GM20431 (cell line): ENCODE measurements around the gene RASSF9.

Source experiments
- in situ Hi-C: fragments of 300-500 bp; cut with MseI, MboI; formaldehyde crosslinking; loops from one replicate; pipeline ENCODE4 v1.15.0; 2020; ENCODE audit warnings: low sequenced_read_pairs; ENCODE audit not compliant: unreplicated experiment

Gene RASSF9

DNA sequence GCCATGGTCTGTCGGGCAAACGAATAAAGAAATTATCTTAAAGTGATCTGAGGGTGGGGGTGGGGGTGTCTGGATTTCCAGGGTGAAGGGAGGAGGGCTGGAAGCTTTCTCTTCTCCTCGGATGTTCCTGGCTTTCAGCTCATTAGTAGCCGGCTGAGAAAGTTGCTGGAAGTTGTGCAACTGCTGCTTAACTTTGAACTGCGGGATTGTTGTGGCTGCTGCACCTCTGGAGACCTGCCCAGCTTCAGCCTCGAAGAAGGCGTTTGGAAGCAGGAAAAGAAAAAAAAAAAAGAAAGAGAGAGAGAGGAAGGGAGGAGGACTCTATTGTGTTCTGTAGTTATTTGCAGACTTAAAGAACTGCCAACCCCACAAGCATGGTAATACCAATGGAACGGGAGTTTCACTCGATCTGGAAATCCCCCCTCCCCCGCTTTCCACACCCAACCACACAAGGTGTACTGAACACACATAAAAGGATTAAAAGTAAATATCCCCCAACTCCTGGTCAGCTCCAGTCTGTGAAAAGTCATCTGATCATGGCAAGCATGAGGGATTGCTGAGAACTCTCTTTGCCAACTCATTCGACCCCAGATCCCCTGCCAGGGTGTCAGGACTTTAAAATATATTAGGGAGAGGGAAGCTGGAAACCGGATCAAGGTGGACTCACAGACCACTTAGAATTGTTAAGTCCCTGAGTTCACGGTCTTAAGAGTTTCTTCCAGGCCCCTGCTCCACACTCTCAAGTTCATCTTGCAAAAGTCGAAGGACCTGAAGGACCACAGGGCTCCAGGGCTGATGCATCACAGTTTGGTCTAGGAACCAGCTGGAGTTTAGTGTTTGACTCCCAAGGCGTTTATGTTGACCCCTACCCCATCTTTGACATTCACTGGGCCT, at the start of gene RASSF9:
TSS of gene RASSF9 (minus strand) at position 213 of the 894 bp plus-strand sequence. CDS start at position 5, 208 bp downstream.
- in situ Hi-C loops, result no loop called here

DNA sequence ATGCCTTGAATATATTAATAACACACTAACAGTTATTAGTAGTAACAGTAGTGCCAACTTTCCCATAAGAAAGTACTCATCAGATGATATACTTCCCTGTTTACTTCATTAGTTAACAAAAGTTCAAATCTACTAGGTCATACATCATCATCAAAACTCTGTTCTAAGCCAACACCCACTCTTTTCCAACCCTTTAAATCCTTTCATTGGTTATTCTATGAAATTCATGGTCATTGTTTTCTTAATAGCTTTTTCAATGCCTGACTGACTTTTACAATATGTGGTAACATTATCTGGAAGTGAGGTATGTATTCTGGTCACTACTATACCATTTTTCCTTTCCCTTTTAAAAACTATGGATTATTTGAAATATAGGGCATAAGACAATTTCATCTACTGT, 47.6 kb upstream of the RASSF9 start:
- in situ Hi-C loops, result no loop called here

DNA sequence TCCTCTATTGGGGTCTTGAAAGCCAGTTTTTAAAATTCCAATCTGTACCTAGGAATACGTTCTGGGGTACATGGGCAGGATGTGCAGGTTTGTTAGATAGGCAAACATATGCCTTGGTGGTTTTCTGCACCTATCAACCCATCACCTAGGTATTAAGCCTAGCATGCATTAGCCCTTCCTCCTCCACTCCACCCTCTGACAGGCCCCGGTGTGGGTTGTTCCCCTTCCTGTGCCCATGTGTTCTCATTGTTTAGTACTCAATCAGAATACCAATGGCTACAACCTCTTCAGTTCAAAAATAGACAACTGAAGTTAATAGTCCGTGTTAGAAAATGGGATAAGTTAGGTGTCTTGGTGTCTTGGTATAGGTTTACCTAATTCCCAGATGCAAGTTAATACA, 41.2 kb upstream of the RASSF9 start:
- in situ Hi-C loops, result no loop called here

DNA sequence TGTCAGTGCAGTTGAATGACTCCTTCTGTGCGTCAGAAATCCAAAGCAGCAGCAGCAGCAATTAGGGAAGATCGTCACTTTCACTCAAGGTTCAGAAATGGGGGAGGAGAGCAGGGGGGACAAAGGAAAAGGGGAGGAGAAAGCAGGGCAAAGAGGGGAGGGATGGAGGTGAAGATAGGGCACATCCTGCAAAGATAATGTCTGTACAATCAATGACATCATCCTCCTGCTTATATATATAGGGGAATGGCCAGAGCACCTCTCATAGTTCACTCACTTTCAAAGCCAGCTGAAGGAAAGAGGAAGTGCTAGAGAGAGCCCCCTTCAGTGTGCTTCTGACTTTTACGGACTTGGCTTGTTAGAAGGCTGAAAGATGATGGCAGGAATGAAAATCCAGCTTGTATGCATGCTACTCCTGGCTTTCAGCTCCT, 37.8 kb upstream of the RASSF9 start, which contains the start of gene NTS:
TSS of gene NTS (plus strand) at position 265 of the 431 bp plus-strand sequence. CDS start at position 374, 109 bp downstream.
- in situ Hi-C loops, result no loop called here

DNA sequence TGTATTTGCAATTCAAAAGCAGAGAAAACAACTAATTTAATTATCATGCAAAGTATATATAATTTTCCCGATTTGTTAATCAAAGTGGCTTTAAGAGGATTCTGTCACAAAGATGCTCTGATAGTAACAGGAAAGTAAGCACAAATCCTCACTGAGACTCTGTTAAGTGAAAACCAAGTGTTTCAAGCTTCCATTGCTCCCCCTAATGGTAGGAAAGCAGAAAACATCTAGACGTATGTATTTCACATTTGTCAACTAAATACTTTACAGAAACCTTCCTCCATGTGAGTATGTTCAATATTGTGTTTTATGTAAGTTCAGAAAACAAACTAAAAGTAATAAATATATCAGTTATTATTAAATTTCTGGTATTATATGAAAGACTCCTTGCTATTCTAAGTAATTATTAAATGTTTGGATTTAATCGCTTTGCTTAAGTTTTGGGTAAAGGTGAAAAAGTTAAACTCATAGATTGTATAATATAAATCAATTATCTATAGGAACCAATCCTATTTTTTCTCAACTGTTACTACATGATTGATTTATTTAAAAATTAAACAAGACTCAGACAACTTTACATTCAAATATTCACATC, 36.4 kb upstream of the RASSF9 start:
- in situ Hi-C loops, result no loop called here

DNA sequence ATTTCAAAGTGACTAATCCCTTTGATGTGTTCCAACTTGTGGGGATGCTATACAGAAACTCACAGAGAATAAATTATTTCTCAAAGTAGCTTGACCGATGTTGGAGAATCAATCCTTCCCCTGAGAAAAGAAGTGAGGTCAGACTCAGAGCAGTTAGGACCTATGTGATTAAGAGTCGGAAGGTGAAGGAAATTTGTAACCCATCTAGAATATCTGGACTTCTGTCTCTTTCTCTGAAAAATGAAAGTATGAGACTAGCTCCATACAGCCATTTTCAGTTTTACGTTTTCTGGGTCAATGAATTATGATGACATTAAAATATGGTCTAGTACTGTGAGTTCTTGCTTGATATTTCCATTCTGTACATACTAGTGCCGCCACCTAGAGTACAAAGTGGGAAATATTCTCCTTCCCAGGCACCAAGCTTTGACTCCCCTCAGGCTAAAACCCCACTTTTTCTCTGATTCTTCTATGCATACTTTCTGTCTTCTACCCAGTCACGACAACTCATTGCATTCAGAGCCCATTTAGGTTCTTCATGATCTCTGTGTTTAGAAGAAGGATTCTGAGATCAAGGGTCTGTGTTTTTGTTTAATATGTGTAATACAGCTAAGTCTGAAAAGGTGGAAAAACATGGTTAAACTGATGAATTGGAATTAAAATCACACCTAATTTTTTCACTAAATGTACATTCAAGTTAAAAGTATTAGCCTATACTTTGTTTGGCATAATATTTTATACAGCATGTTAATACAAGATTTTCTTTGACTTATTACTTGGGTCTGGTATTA, 31.0 kb upstream of the RASSF9 start:
- in situ Hi-C loops, result loop anchor here (10.0 kb wide), 1 partner anchor 392 kb away; no protein-coding TSS in a partner anchor

DNA sequence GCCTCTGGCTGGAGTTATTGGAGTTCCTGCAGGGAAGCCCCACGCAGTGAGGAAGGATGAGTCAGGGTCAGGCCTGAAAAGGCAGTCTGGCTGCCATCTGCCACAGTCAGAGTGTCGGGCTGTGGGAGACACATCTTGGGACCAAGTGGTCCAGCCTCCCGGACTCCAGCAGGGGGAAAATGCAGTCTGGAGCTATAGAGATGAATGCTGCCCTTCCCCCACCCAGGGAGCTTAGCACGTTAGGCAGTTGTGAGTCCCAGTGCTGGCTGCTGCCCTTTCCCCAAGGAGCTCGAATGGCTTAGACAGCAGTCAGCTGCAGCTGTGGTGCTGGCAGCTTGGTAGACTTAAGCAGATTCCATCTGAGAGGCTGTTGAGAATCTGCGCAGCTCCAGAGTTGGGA, 29.7 kb upstream of the RASSF9 start:
- in situ Hi-C loops, result loop anchor here (10.0 kb wide), 1 partner anchor 391 kb away; no protein-coding TSS in a partner anchor

DNA sequence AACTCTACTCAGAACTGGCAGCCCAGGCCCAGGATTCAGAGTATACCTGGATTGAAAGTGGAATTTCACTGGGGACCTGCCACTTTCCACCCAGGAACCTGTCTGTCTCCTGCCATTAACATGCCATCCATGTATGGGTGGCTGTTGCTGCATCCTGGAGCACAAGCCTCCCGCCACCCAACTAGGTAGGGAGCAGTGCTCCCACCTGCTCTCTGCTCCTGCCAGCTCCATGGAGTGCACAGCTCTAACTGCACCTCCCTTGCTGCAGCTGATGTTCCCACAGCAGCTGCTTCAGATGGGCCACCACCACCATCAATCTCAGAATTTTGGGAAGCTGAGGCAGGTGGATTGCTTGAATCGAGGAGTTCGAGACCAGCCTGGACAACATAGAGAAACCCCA, 20.8 kb upstream of the RASSF9 start:
- in situ Hi-C loops, result no loop called here

DNA sequence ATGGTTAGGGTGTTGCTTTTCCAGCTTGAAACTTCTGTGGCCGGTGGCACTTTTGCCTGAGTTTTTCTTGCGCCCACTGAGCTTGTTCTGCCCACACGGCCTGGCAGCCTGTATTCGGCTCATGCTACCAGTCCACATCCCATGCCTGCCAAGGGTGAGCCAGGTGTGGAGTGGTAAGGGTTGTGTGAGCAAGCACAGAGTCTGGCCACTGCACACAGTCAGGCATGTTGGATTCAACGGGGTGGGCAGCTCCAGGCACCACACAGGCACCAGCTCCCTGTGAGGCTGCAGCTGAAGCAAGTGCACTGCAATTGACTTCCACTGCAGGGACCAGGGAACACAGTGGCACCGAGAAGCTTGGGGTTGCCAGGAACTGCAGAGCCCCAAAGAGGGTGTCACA, 19.1 kb upstream of the RASSF9 start:
- in situ Hi-C loops, result no loop called here

DNA sequence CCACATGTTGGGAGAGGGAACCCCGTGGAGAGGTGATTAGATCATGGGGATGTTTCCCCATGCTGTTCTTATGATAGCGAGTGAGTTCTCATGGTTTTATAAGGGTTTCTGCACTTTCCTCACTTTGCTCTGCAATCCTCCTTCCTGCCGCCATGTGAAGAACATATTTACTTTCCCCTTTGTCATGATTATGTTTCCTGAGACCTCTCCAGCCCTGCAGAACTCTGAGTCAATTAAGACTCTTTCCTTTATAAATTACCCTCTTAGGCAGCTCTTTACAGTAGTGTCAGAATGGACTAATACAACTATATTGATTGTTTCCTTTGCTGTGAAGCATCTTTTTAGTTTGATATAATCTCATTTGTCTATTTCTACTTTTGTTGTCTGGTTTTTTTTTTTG, 13.1 kb upstream of the RASSF9 start:
- in situ Hi-C loops, result no loop called here

DNA sequence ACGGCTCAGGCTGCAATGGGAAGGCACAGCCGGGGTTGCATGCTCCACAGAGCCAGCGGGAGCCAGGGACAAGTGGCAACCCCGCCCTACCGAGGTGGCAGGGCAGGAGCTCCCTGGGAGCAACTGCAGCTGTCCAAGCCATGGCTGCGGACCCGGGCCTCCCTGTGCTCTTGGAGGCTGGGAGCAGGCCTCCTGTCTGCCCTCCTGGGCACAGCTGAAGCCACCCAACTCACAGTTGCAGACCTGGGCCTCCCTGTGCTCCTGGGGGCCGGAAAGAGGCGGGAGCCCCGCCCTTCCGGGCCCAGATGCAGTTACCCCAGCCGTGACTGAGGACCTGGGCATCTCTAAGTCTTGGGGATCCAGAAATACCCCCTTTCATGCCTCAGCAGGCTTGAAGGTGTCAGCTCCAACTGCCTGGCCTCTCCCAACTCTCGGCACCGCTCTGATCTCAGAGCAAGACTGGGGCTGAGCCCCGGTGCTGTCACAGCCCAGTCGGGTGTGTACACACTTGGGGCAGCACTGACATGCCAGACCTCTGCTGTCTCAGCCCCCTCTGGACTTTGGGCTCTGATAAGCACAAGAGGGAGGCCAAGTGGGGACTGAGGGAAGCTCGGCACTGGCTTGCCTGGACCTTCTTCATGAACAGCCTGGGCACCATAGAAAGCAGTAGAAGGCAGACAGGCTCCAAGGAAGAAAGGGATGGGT, 7.5 kb upstream of the RASSF9 start:
- in situ Hi-C loops, result no loop called here

DNA sequence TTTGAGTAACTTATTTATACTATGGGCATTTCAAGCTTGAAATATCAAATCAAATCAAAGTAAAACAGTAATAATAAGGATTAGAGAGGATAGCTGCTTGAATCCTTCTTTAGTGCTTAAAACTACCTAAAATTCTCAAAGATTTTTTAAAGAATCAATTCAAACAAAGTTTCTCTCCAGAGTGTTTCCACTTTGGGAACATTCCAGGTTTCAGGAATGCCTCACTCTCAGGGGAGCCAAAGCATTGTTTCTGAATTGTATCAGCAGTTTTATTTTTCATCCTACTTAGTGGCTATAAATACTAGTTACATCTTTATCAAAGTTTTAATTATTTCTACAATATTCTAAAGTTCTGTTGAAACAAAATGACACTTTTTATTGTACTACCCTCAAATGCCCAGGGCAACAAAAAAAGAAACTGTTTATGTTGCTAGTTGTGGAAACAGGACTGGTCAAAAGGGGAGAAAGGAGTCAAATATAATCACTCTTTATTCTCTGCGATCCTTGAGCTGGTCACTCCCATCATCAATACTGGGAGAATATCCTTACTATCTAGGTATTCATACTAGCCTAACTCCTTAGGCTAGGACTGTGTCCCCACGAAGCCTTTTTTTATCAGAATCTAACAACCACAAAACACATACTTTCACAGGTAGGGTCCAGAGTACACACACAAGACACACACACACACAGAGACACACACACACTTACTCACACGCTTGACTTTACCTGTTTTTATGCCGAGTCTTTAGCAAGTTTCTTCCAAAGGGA, 598 bp downstream of the RASSF9 start:
- in situ Hi-C loops, result no loop called here

DNA sequence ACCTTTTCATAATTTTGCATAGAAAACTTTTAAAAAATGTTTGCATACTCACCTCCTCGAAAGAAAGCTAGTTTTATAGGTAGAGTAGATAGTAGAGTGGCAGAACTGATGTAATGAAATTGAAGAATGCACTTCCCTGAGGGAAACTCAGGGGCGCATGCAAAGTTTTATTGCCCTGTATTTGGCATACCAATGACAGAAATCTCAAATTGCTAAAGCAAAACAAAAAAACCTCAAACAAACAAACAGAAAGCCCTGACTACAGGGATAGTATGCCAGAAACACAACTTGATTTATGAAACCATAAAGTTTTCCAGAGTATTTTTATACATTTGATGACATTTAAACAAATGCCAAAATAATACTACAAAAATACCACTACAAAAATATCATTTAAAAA, 1.8 kb downstream of the RASSF9 start:
- in situ Hi-C loops, result no loop called here

DNA sequence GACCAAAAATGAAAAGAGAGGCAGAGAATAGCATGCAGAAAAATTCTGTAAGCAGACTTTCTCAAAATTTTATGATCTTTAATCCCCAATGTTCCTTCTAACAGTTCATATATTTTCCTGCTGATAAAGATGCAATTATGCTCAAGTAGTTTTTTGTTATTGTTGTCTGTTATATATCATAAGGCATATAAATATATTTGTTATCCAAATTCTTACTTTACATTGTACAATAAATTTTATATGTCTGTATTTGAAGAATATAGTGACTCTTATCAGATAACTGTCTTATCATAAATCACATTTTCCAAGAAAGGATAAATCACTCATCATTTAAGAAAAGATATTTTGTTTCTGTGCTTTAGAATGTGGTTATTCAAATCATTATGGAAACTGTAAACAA, 2.6 kb downstream of the RASSF9 start:
- in situ Hi-C loops, result no loop called here

DNA sequence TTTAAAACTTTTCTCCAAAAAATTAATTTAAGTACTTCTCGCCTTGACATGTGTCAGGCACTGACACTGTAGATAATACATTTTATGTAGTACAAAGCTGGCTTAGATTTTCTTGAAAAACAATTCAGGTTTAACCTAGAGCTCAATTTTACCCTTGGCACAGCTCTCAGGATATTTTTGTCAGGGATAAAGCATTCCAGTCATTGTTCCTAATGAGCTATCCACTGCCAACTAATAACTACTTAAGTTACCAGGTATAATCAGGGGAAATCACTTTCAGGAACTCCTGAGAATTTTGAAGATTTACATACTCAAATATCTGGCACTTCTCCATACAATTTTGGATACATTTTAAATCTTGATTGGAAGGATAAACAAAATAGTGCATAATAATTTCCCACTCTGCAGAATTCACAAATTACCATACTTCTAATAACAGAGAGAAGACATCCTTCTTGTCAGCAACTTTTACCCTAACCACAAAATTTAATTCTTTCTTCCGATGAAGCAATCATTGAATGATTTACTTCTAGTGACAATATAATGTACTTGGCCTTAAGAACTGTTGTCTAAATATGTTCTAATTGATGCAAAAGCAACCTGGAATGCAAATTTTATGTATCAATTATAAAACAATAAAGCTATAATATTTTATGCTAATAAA, 4.8 kb downstream of the RASSF9 start:
- in situ Hi-C loops, result no loop called here

DNA sequence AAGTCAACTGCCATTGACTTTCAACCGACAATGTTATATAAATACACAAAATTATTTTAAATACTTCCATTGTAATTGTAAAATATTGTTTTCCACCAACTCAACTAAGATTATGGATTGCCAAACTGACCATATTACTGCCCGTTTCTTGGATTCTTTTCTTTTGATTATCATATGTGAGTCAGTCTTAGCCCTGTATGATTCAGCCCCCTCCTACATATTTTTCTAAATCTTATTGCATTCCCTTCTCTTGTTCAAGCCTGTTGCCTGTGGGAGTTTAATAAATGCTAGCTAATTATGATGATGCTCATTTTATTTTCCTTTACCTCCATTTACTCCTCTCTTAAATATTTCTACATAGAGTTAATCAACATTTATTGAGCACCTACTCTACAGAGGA, 6.8 kb downstream of the RASSF9 start:
- in situ Hi-C loops, result no loop called here

DNA sequence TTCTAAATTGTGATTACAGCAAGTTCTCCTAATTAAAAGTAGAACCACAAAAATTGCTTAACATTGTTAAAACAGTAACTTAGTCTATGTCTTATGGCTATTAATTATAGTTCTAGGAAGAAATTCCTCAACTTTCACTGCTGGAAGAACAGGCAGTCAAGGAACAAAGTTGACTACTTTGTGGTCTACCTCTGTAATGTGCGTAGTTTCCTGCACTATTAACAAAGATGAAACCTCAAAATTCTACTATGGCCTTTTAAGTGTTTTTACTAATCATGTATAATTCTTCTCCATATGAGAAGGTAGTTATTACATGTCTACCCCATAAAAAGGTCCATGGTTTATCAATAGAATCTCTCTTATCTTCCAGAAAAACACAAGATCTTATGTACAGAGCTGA, 7.6 kb downstream of the RASSF9 start:
- in situ Hi-C loops, result no loop called here

DNA sequence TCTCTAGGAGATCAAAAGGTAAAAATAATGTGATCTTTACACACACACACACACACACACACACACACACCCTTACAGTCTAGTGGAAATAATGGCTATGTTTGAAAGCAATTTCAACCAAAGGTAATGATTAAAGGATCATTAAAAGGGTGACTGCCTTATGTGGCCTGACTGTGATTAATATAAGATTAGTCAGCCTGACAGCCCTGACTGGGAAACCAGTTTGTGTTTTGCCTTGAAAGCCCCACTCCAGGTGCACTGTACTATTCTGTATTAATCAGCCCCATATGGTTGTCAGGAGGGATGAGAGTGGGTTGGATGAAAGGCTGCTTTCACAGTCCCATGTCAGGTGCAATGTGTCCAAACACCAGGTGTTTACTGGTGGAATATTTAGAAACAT, 10.5 kb downstream of the RASSF9 start:
- in situ Hi-C loops, result no loop called here
